GM18511 (cell line): Measurements from ENCODE around the gene CSK.

Experiments
- ATAC-seq: cut with Tn5 transposase; IDR thresholded peaks from one replicate; pipeline ENCODE4 v1.9.1; 2021; ENCODE audit warnings: mild to moderate bottlenecking, moderate library complexity; ENCODE audit not compliant: unreplicated experiment

The CSK gene

DNA sequence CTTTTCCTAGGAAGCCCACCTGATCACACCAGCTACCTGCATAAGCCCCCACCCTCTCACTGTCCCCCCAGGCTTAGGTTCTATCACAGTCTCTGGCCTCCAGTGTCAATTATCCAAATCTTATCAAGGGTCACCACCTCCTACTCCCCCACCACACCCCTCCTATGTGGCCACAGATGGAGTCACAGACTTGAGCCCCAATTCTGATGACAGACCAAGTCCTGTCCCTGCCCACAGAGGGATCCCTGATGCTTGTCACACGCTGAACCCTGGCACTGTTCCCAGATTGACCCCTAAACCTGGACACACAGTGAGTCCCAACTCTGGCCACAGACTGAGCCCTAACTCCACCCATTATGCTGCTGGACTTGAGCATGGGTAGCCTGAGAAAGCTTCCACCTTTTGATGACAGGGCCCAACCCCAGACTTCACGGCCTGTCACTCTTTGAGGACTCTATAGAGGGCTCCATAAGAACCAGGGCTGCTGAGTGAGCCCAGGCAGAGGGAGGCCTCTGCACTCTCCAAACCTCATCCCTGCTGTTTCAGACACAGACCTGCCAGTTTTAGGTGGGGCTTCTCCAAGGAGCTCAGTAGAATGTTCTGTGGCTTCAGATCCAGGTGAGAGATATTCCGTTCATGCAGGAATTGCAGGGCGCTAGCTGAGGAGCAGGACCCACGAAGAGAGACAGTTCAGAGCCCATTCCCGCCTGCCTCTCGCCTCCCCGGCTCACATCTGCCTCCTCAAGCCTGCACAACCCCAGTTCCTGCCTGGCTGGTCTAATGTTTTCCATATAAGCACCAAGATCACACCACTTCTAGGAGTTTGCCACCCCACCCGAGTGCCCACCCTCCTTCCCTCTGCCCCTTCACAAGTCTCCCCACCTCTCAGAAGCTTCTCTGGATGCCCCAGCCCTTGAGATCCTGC is 59.2 kb downstream of the CSK start:
- no peak for ATAC-seq

DNA sequence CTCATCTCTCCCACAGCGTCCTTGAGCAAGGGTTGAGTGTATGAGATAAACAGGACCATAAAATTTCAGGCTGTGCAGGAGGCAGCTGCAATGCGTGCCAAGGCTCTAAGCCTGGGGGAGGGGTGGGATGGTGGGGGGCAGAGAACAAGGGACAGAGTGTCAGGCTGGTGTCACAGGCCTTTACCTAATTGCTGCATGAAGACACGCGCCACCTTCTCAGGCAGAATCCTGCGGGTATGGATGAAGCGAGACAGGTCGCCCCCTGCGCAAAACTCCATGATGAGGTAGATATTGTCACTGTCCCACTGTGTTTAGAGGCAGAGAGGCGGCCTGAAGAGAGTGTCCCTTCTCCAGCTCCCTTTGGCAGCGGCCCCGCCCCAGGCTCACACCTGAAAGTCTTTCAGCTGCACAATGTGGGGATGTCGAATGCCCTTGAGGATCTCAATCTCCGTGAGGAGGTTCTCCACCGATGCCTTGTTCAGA is 60.1 kb downstream of the CSK start:
- ATAC-seq, result no peak

DNA sequence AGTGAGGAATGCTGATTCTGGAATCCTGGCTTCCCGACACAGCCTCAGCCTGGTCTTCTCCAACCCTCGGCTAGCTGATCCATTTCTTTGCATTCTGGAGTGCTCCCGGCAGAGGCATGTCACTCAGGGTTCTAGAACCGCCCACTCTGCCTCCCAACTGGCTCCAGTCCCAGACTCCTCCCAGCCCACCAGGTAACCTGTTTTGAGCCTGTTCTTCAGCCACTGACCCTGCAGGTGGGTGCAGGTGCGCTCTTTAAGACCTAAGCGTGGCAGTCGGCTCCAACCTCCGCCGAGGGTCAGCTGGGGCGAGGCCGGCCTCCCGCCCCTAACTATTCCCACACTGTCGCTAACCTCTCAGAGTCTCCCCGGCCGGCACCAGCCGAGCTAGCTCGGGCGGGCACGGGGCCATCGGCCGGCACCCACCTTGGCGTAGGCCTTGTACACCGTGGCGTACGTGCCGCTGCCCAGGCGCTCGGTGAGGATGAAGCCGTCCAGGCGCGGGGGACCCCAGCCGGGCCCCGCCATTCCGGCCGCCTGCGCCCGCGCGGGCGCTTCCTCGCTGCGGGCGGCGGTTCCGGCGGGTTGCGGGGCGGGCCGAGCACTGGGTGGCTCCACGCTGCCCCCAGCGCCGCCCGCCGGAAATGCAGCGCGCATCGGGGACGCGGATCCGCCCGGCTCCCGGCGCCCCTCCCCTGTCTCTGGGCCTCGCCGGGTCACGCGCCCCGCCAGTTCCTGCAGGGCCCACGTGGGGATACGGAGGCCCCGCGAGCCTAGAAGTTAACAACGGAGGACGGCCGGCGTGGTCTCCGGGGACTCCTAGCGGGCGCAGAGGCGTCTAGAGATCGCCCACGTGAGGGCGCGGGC is 60.9 kb downstream of the CSK start, which contains the start of gene ULK3:
TSS of gene ULK3 (minus strand) at position 576 of the 864 bp plus-strand sequence. CDS start at position 525, 51 bp downstream.
- ATAC-seq, result peak; percentile 92

DNA sequence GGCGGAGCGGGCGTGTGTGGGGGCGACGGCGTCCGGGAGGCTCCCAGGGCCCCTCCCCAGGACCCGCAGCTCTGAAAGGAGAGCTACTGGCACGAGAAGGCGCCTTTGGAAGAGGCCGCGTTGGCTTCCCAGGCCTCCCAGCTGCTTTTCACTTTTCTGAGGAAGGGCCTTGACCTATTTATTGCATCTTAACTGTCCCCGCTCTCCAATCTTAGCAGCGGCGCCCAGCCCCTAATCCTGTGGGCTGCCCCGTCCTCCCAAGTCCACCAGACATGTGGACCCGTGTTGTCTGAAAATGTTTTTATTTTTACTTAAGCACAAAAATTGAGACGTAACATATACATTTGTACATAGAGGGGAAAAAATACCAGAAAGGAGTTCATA is 61.6 kb downstream of the CSK start:
- no peak for ATAC-seq

DNA sequence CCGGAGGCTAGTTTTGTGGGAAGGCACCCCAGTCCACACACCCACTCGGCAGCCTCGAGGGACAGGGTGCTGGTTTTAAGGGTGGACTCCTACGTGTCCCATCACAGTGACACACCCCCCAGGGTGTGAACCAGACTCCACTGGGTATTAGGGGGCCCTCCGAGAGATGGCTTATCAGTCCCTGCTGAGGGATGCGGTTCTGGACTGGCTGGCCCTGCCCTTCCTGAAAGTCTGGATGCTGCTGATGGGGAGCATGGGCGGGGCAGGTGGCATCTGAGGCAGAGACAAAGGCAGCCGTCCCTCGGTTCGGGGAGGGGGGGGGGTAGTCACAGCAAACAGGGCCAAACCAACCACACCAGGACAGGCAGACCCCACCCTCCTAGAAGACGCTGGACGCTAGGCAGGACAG is 62.0 kb downstream of the CSK start:
- no peak for ATAC-seq

DNA sequence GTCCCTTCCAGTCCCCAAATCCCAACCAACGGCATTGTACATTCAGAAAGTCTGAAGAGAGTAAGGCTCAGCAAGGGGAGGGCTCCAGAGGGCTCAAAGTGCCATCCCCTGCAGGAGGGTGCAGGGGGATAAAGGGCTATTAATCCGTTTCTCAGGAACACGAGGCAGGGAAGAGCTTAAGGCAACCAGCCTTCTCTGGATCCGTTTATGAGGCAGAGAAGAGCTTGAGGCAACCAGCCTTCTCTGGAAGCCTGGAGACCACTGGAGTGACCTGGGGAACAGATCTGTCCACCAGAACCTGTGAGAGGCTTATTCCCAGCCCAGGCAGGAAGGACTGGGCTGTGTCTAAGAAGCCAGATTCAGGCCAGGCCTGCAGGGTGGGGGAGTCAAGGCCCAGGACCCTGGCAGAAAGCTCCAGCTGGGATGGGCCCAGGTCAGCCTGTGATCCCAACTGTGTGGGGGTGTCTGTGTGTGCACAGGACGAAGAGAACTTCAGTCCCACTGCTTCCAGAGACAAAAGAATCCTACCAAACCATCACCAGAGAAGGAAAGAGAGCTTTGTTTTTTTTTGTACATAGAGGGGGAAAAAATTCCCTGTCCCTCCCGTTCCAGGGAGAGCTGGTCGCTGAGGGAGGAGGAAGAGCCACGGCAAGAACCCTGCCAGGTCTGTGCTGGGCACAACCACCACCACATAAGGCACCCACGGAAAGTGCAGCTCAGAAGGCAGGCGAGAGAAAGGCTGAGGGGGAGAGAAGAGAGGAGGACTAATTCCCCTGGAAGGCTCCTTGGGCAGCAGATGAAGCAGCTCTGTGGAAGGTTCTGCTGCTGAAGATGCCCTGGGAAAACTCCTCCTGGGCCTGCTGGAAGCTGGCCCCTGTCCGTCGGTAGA is 62.7 kb downstream of the CSK start:
- no peak for ATAC-seq

DNA sequence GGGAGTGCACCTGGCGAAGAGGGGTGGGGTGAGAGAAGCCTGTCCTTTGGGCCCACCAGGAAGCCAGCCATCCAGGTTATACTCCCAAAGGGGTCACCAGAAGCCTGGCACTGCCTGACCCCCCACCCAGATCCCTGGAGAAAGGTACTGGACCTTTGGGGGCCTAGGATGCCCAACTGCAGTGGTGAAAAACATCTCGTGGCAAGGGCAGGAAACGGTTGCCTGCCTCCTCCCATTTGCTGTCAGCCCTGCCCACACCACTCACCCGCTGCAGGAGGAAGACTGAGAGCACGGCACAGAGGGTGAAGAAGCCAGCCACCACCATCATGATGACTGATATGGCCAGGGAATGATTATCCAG is 63.3 kb downstream of the CSK start:
- ATAC-seq, result no peak

DNA sequence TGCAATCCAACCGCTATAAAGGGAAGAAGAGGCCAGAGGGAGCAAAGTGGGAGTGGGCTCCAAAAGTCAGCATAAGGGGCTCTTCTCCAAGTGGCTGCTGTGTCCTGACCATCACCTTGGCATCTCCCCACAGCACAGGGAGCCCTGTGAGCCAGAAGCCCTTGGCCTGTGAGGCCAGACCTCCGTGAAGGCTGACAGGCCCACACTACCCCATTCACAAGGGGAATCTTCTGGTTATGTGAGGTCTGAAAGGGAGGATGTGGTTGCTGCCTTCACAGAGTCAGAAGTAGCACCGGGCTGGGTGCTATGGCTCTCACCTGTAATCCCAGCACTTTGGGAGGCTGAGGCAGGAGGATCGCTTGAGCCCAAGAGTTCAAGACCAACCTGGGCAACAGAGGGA is 63.7 kb downstream of the CSK start:
- ATAC-seq, result no peak

DNA sequence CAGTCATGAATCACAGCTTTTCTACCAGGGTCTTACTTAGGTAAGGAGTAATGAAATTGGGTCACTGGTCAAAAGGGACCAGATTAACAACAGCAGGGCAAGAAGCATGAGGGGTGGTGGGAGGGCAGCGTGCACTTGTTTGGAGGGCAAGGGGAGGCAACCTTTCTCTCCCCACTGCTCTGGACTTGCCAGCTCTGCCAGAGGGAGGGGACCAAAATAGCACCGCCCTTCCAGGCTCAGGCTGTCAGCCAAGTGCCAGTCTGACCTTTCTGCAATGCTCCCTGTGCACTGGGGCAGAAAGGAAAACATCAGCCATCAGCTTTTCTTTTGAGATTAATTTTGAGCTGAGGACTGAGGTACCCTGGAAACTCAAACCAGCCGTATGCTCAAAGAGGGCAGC is 65.6 kb downstream of the CSK start:
- no peak for ATAC-seq

DNA sequence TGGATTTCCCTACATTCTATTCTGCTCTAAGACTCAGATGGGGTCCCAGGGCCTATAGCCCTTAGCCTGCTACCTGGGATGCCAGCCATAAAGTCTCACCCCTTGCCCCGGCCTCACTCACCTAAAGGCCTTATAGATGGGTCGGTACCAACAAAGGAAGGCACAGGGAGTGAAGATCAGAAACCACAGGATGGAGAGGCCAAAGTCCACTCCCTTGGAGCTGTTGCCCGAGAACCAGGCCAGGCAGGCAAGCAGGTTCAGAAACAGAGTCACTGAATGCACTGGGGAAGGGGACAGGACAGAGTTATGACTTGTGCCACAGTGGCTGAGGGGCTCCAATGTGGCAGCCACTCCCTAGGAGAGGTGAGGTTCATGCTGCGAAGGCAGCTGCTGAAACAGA is 68.5 kb downstream of the CSK start:
- ATAC-seq, result no peak

DNA sequence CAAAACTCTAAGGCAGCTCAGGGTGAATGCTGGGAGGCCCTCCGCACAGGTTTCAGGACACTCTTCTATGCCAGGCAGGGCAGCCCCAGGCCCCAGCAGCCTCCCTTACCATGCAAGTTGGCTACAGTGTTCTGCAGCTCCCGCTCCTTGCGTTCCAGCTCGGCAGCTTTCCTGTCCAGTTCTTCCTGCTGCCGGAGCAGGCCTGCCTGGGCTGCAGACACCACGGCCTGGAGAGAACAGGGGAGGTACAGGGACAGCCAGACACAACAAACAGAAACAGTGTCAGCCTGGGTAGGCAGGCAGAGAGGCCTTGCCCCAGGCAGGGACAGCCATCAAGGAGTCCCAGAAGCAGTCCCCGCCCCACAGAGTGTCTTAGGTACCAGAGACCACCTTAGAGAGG is 70.1 kb downstream of the CSK start:
- no peak for ATAC-seq
